Ascending aorta (tissue), 2 donors: ENCODE data around the gene RIN2. TPM values are rescaled to one million over a fixed set of nuclear protein-coding genes. Genes with fewer than 3 reads are reported as not detected.

Source experiments
- DNase-seq, 2 donors: peaks; one replicate each; pipeline ENCODE4 v3.0.0-alpha.2; 2019; ENCODE audit warnings: low spot score in 2 of 2
- H3K27ac ChIP-seq, 2 donors: fragments of 200-600 bp; sonication (generic); one replicate each; pipeline ENCODE4 v1.5.1; 2016 to 2017; ENCODE audit warnings: mild to moderate bottlenecking in 1 of 2
- H3K27me3 ChIP-seq: fragments of 200-600 bp; sonication (generic); one replicate; pipeline ENCODE4 v1.5.1; 2017
- H3K36me3 ChIP-seq, 2 donors: fragments of 200-600 bp; sonication (generic); one replicate each; pipeline ENCODE4 v1.5.1; 2016
- H3K4me1 ChIP-seq, 2 donors: fragments of 200-600 bp; sonication (generic); one replicate each; pipeline ENCODE4 v1.5.1; 2016 to 2017; ENCODE audit warnings: mild to moderate bottlenecking in 1 of 2
- H3K4me3 ChIP-seq, 2 donors: fragments of 200-600 bp; sonication (generic); one replicate each; pipeline ENCODE4 v1.5.1; 2016 to 2017; ENCODE audit warnings: mild to moderate bottlenecking in 1 of 2
- H3K9me3 ChIP-seq, 2 donors: fragments of 200-600 bp; sonication (generic); one replicate each; pipeline ENCODE4 v1.5.1; 2016
- CTCF ChIP-seq, 3 experiments: fragments of 200-600 bp in 2 of 3; fragments of 450-650 bp in 1 of 3; sonication (generic) in 2 of 3; IDR thresholded peaks; one replicate each; pipeline ENCODE4 v1.5.1; 2016 to 2019; ENCODE audit warnings: antibody characterized with exemption in 3 of 3, mild to moderate bottlenecking in 1 of 3, moderate library complexity in 1 of 3
- intact Hi-C: fragments of 100-400 bp; cut with DNase I; formaldehyde crosslinking; loops from one replicate; pipeline ENCODE4 v1.15.1; 2023
- total RNA-seq: library from RNA; depleted of rRNA; stranded (reverse); fragments of >200 nt; gene quantifications from one replicate; pipeline ENCODE4 v1.1.0, GENCODE V29; 2016

The RIN2 gene
- total RNA-seq, 1 donor from 2014 or later, result 45.7 TPM

GRCh38 chr20:19737025-19737424 lies 21.0 kb upstream of the RIN2 start:
- Histone ChIP-seq H3K9me3 (no peaks in the 10 kb centered on the region), H3K4me1 (peaks cover 0 to 11% of the 10 kb centered on the region in 2 donors), H3K36me3 (no peaks in the 10 kb centered on the region), H3K4me3 (no peak overlapping the region), H3K27me3 (no peaks in the 10 kb centered on the region), H3K27ac (no peak overlapping the region)
- no peak for TF ChIP-seq CTCF (IDR thresholded peaks at IDR 0.05)
- DNase-seq, result no peak
- intact Hi-C loops, result no loop called here

GRCh38 chr20:19738951-19739350 lies 19.1 kb upstream of the RIN2 start:
- H3K4me3 ChIP-seq, result no peak overlapping the region
- H3K27ac ChIP-seq, result no peak overlapping the region
- peaks cover 0 to 11% of the 10 kb centered on the region in 2 donors for H3K4me1 ChIP-seq
- no peaks in the 10 kb centered on the region for H3K9me3 ChIP-seq
- intact Hi-C loops, result no loop called here
- no peaks in the 10 kb centered on the region for H3K36me3 ChIP-seq
- DNase-seq, result no peak
- TF ChIP-seq CTCF (IDR thresholded peaks at IDR 0.05), result no peak
- no peaks in the 10 kb centered on the region for H3K27me3 ChIP-seq

- TF ChIP-seq CTCF (IDR thresholded peaks at IDR 0.05), result no peak
- intact Hi-C loops, result no loop called here
- Histone ChIP-seq H3K36me3 (no peaks in the 10 kb centered on the region), H3K27ac (no peak overlapping the region), H3K27me3 (no peaks in the 10 kb centered on the region), H3K4me1 (peaks cover 0 to 11% of the 10 kb centered on the region in 2 donors), H3K9me3 (no peaks in the 10 kb centered on the region), H3K4me3 (no peak overlapping the region)
- DNase-seq, result no peak
These were observed 18.7 kb upstream of the RIN2 start for GRCh38 chr20:19739351-19739750.

GRCh38 chr20:19740512-19740911 lies 17.5 kb upstream of the RIN2 start:
- intact Hi-C loops, result no loop called here
- no peaks in the 10 kb centered on the region for H3K27me3 ChIP-seq

GRCh38 chr20:19741924-19742323 lies 16.1 kb upstream of the RIN2 start:
- Histone ChIP-seq H3K4me3 (no peak overlapping the region), H3K27me3 (no peaks in the 10 kb centered on the region), H3K27ac (no peak overlapping the region), H3K4me1 (no peaks in the 10 kb centered on the region), H3K9me3 (no peaks in the 10 kb centered on the region), H3K36me3 (no peaks in the 10 kb centered on the region)
- DNase-seq, result no peak
- TF ChIP-seq CTCF (IDR thresholded peaks at IDR 0.05), result no peak
- intact Hi-C loops, result no loop called here

More at GRCh38 chr20:19740512-19740911, 17.5 kb upstream of the RIN2 start:
- Histone ChIP-seq H3K36me3 (no peaks in the 10 kb centered on the region), H3K27ac (no peak overlapping the region), H3K4me3 (no peak overlapping the region), H3K9me3 (no peaks in the 10 kb centered on the region), H3K4me1 (peaks cover 0 to 4% of the 10 kb centered on the region in 2 donors)
- no peak for DNase-seq
- no peak for TF ChIP-seq CTCF (IDR thresholded peaks at IDR 0.05)
